Omental fat pad (tissue), 4 donors: ENCODE data around the gene SCAMP1. TPM values are rescaled to one million over a fixed set of nuclear protein-coding genes. Genes with fewer than 3 reads are reported as not detected.

Source experiments
- ATAC-seq: fragments of 150-250 bp; one replicate; pipeline ENCODE4 v1.9.1; 2016; ENCODE audit warnings: mild to moderate bottlenecking, moderate library complexity; ENCODE audit not compliant: low FRiP score
- DNase-seq: peaks from one replicate; pipeline ENCODE4 v3.0.0-alpha.2; 2019; ENCODE audit warnings: low spot score
- CTCF ChIP-seq, 3 donors: fragments of 450-650 bp; IDR thresholded peaks; one replicate each; pipeline ENCODE4 v1.5.1; 2016 to 2017; ENCODE audit warnings: antibody characterized with exemption in 3 of 3, mild to moderate bottlenecking in 3 of 3, moderate library complexity in 2 of 3
- total RNA-seq, 4 donors: library from RNA; depleted of rRNA; stranded (reverse); fragments of >200 nt; gene quantifications; one replicate each; pipeline ENCODE4 v1.1.0, GENCODE V29; 2016

The SCAMP1 gene
- total RNA-seq, 4 donors from 2014 or later: 21.2 to 46.5 (median 22.1) TPM

- ATAC-seq: no peak
- TF ChIP-seq CTCF (IDR thresholded peaks at IDR 0.05): no peak
- DNase-seq: no peak
These were observed 38.7 kb downstream of the SCAMP1 start for GRCh38 chr5:78399116-78399515.

- no peak for TF ChIP-seq CTCF (IDR thresholded peaks at IDR 0.05)
- DNase-seq (no peak), ATAC-seq (no peak)
These were observed 44.4 kb downstream of the SCAMP1 start for GRCh38 chr5:78404682-78405293.

GRCh38 chr5:78405829-78406750 lies 45.7 kb downstream of the SCAMP1 start:
- ATAC-seq: no peak
- DNase-seq: no peak
- no peak for TF ChIP-seq CTCF (IDR thresholded peaks at IDR 0.05)

GRCh38 chr5:78407458-78407857 lies 47.0 kb downstream of the SCAMP1 start:
- no peak for ATAC-seq
- no peak for TF ChIP-seq CTCF (IDR thresholded peaks at IDR 0.05)
- DNase-seq: no peak

GRCh38 chr5:78411586-78411985 lies 51.2 kb downstream of the SCAMP1 start:
- DNase-seq (no peak), ATAC-seq (no peak)
- TF ChIP-seq CTCF (IDR thresholded peaks at IDR 0.05): no peak

GRCh38 chr5:78416677-78417425 lies 56.4 kb downstream of the SCAMP1 start:
- ATAC-seq: no peak
- TF ChIP-seq CTCF (IDR thresholded peaks at IDR 0.05): no peak
- DNase-seq: no peak
